GM04503 (cell line): ENCODE results near the gene PM20D2.

Experiments
- DNase-seq: peaks from one replicate; pipeline ENCODE4 v3.0.0-alpha.2; 2012; ENCODE audit warnings: low read depth

Gene PM20D2

DNA sequence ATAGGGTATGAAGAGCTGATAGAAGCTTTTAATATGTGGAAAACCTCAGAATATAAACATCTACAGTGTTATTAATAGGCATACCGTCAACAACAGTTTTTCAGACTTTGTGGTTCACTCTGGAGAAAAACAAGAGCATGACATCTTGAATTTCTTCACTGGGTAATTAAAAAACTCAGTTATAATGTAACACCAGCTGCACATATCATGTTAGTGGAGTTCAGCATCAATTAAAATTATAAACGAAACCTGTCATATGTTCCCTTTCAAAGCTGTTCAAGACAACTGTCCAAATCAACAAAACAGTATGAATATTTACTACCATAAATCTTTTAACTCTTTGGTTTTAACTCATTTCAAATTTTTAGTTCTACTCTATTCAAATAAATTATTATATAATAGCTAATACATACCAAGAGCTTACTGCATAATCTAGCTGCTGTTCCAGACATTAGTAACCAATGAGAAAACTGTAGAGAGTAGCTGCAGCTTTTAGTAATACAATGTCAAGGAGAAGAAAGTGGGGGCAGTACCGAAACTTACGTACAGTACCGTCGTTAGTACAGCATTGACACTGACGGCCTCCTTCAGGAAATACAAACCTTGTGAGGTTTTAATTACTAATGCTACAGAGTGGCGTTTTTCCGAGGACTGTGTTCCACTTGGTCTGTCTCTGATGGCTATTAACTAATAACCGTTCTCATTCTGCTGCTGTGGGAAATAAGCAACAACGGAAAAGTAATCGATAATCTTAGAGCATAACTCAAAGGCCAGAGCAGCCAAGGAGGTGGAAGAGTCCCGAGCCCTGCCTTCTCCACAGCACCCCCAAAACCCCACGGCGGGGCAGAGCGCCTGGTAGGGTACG lies 532 bp upstream of the PM20D2 start:
- DNase-seq: no peak

DNA sequence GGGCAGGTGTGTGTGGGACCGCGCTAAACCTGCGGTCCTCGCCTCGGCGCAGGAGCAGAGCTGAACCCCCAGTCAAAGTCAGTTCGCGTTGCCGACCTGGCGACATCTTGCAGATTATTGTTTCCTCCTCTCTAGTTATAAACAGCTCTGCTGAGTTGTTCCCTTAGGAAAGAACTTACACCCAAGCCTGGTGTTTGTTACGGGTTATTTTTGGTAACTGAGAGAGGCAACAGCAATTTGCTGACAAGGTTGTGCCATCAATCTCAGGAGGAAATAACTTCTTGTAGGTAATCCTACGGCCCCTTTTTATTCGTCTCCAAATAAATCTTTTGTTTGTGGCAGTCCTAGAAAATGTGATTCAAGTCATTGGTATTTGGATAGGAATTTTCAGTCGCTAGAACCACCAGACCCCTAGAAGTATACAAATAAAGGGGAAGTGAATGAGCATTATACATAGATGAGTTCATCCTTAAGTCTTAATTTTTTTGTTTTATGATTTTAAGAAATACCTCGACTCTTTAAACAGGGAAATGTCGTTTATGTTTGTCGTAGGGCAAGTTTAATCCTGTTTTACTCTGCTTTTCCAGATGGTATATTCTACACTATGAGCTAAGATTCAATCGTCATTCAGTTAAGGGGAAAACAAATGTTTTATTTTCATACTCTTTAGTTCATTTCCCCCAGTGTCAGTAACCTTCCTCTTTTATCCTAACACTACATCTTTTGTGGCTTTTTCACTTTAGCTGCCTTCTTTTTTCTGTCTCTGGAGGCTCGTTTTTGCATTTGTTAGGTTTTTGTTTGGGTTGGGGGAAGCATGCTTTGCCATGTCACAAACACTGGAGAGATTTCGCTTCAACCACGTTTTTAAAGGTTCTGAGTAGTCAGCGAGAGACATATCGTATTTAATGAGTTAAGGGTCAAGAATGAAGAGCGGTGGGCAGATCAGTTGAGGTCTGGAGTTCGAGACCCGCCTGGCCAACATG lies 1.2 kb downstream of the PM20D2 start:
- no peak for DNase-seq

DNA sequence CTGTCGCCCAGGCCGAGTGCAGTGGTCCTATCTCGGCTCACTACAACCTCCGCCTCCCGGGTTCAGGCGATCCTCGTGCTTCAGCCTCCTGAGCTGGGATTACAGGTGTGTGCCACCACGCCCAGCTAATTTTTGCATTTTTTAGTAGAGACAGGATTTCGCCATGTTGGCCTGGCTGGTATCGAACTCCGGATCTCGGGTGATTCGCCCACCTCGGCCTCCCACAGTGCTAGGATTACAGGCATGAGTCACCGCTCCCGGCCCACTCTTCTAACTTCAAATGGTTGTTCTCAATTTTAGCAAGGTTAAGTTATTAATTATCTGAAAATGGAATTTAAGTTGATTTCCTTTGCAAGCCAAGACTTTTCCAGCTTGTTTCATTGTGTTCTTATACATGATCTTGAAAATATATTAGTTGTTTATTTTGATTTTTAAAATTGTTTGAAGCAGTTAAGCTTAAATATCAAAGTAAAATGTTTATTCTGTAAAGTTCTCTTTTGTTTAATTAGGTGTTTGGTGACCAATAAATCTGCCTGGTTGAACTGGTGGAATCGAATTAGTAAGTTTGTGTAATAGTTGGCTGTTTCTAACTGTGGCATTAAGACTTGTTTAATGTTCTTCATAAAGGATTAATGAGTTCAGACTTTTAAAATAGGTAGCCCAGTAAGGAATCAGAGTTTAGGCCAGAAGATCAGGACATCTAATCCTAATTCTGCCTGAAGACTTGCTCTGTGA lies 2.3 kb downstream of the PM20D2 start:
- DNase-seq: no peak

DNA sequence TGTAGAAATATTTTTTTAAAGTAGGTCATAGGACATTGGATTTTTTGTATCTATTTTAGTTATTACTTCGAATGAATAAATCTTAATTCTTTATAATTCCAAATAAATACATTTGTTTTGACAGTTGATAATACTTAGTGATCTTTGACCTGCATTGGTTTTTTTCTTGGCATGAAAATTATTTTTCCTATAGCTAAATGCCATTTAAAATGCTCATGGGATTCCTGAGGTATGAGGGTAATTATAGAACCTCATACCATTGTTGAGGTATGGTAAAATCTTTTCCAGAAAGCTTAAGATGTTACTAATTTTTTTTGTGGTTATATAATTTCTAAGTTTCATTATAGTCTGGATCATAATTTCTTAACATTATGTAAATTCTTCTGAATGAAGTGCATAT lies 8.3 kb downstream of the PM20D2 start:
- DNase-seq: no peak

DNA sequence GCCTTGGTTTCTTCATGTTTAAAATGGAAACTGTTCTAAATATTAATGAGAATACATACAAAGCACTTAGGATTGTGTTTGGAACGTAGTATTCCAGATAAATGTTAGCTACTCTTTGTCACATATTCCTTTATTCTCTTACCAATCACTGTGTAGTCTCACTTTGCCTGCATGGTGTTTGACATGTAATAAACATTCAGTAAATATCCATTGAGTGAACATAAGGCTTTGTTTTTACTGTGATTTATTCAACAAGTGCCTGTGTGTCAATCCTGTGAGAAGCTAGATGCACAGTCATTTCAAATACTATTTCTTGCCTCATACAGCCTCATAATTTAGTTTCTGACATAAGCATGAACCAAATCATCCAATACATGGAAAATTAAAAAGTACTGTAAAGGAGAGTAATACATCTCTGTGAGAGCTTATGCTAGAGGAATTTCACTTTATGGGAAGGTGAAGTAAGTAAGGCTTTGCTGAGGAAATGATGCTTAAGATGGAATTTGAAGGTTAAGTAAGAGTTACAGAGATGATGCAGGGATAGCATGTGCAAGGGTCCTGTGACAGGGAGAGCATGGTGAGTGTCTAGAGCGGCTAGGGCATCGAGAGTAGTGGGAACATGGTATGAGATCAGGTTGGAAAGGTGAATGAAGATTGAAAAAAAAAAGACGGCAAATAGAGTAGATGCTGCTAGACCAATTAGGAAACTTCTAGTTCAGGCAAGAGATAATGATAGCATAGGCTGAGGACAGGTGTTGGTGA lies 14.7 kb downstream of the PM20D2 start:
- no peak for DNase-seq

DNA sequence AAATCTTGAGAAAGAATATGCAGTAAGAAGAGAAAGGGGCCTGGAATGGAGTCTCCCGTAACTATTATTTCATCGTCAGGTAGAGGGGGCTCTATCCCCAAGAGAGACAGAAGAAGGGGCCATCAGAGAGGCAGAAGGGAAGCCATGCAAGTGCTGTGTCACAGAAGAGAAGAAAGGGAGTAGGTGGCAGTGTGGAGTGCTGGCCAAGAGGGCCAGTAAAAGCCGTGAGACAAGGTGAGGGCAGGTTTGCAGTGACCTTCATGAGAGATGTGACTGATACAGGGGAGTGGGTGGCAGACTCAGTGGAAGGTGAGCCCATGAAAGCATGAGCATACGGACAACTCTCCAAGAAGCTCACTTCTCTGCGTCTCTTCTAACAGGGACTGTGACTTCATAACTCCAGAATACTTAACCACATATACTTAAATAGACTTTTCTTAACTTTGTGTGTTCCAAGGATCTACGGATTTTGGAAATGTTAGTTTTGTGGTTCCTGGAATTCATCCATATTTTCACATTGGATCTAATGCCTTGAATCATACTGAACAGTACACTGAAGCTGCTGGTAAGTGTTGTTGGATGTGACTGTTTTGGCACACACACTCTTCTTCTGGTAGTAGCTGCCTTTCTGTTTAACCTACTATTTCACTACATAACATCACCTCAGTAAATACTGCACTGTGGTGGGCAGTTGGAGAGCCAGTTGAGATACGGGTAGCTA lies 15.6 kb downstream of the PM20D2 start:
- no peak for DNase-seq

DNA sequence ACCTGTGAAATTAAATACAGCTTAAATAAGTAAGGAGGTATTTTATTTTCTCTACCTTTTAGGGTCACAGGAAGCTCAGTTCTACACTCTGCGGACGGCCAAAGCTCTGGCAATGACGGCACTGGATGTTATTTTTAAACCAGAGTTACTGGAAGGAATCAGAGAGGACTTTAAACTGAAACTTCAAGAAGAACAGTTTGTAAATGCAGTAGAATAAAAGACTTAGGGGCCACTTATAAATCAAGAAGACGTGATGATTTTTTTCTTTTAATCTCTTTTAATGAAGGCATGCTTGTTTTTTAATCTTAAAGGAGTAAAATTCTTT lies 16.2 kb downstream of the PM20D2 start:
- no peak for DNase-seq

DNA sequence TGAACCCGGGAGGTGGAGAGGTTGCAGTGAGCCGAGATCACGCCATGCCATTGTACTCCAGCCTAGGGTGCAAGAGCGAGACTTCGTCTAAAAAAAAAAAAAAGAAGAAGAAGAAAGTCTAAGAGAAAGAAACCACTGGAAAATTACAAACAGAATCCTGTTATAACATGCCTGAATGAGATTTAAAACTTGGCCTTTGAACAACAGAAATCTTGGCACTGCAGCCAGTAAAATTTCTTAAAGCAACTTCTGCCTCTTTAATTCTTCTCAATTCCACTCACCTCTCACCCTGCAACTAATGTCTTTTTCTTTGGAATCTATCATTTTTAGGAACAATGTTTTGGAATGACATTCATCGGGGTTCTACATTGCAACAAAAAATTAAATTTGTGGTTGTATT lies 26.3 kb downstream of the PM20D2 start:
- DNase-seq: no peak

DNA sequence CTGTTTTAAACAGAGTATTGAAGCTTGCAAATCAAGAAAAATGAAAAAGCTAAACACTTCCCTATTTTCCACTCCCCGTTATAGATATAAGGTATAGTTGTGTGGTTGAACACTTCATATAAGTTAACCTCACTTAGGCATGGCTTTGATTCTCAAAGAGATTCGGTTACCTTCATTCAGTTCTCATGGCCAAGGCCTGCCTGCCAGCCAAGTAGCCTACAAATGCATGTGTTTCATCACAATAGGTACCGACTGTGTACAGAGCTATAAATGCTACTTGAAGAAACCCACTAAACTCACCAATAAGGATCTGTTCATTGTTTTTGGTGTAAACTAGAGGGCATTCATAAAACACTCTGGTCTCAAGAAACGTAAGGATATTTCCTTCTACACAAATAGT lies 27.8 kb downstream of the PM20D2 start:
- DNase-seq: no peak

DNA sequence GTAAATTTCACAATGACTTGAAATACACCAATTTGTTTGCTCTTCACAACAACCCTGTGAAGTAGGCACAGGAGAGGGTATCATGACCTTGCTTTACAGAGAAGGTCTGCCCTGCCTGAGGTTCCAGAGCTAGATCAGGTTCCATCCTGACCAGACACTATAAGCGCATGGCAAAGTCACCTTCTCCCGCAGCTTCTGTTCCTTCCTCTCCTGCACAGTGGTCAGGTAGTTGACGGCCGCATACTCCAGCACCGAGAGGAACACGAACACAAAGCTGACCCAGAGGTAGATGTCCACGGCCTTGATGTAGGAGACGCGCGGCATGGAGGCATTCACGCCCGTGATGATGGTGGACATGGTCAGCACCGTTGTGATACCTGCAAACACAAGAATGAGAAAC lies 34.3 kb downstream of the PM20D2 start:
- DNase-seq: no peak

DNA sequence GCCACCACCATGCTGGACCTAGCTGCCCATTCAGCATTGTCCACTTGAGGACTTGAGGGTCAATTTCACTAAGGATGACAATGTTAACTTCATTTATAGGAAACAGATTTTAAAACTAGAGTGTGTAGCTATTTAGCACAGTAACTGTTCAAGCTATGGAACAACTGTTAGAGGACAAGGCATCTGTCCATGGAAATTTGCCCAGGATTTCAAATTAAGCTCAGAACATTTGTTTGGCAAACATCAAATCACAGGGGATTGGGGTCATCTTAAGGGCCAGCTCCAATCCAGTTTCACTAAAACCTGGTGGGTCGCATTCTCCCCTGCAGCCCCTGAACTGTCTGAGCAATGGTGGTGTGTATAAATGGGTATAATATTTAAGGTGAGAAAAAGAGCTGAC lies 35.1 kb downstream of the PM20D2 start:
- DNase-seq: no peak

DNA sequence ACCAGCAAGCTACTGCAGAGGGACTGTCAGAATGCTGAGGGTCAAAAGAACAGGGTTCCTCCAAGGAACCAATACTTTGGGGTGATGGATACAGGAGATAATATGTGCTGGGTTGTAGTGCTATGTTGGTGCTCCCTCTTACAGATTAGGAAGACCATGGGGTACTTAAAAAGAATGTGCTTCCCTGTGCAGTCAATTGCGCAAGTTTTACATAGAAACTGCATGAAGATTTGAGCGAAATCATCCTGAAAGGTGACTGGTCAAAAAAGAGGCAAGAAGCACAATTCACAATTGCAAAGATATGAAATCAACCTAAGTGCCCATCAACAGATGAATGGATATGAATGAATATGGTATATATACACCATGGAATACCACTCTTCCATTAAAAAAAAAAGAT lies 37.4 kb downstream of the PM20D2 start:
- DNase-seq: no peak

DNA sequence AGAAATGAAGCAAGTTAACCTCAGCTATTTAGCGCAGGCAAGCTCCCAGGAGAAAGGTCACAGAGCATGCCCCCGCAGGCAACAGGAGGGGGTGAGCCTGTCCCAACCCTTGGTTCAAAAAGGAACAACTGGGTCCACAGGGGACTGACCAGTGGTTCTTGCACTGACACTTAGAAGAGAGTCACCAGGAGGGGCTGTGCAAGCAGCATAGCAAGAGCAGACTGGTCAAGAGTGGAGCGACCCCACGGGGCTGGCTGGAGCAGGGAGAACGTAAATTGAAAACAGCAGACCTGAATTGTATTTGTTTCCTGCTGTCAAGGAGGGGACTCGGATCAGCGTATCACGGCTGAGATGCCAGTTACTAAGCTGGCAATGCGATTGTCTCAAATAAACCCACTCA lies 38.5 kb downstream of the PM20D2 start:
- DNase-seq: no peak

DNA sequence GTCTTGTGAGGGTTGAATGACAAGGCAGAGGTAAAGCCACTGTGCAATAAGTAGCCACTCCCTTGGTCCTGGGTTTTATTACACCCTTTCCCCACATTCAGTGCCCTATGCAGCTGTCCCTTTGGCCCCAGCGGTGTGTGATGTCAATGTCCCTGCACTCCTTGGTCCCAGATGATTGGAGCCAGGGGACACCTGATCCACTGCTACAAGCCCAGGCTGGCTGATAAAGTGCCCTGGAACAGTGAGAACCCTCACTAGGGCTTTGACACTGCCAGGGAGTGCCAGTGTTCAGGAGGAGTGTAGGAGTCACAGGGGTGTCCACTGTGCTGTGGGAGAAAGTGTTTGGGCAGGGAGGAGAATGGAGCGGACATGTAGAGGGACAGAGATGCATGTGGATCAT lies 40.9 kb downstream of the PM20D2 start:
- no peak for DNase-seq

DNA sequence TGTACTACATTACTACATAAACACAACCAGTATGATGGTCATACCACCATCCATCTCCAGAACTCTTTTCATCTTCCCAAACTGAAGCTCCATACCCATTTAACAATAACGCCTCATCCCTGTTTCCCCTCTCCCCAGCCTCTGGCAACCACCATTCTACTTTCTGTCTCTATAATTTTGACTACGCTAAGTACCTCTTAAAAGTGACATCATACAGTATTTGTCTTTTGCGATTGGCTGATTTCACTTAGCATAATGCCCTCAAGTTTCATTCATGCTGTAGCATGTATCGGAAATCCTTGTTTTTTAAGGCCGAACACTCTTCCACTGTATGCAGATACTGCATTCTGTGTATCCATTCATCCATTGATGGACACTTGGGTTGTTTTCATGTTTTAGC lies 41.6 kb downstream of the PM20D2 start:
- DNase-seq: no peak

DNA sequence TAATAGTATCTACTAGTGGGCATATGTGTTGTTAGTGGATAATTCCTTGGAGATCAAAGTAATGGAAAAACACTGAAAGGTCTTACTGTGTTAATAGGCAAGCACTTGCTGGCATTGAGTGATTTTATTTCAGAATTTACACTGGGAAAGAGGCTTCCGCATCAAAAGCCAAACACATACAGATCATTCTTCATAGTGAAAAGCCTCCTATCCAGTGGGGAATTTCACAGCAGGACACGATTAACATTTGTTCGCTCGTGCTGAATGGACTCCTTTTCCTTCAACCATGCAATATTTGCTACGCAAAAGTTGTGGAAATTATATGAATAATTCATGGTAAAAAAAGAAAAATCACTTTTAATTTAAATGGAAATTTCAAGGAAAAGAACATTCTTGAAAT lies 44.9 kb downstream of the PM20D2 start:
- DNase-seq: no peak

DNA sequence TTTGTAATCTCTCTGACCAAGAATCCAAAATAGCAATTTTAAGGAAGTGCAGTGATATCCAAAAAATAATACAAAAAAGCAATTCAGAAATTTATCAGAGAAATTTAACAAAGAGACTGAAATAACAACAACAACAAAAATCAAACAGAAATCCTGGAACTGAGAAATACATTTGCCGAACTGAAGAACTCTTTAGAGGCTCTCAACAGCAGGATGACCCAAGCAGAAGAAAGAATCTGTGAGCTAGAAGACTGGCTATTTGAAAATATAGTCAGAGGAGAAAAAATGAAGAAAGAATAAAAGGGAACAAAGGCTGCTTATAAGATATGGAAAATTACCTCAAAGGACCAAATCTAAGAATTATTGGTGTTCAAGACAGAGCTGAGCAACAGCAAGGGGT lies 48.7 kb downstream of the PM20D2 start:
- DNase-seq: no peak

DNA sequence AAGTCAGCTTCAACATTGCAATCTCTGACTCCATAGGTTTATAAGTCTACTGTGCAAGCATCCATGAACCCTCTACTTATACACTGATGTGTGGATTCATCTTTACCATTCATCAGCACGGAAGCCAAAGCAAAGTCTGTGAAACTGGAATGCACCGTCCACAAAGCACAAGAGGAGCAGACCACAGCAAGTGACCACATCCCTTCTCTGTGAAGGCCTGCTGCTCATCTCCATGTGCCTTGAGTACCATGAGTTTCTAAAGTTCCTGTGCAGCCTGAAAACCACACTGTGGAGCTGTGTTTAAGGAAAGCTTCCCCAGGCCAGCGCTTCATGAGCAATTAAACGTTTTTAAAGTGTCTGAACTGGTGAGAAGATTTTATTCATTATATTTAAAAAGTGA lies 51.3 kb downstream of the PM20D2 start:
- DNase-seq: no peak

DNA sequence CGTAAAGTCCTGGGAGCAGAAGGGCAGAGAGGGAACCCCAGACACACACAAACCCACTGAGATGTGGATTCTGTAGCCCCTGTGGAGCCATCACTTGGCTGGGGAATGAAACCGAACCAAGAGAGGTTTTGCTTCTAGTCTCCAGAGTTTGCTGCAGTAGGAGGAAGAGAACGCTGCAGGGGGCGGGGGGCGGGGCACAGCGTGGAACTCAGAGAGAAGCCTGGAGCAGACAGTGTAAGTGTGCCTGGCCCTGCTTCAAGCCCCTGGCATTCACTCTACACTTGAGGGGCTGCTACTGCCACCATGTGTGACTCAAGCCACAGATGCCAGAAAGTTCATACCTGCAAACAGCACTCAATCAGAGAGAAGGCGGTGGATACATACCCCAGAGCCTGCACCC lies 52.4 kb downstream of the PM20D2 start:
- DNase-seq: no peak

DNA sequence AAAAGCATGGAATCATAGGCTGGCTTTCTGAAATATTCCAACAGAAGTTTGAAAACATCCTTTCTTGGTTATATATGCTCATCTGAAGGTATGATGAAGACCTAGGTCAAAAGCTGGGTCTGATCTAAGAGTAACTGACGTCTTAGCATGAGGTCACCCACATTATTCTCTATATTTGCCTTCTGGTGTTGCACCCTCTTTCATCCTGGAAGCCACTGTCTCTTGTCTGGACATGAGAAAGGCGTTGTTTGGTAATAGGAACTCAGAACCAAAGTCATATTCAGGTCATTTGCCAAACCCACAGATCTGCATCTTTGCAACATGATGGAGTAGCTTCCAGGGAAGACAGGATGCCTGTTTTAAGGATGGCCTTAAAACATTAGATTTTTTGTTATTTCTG lies 53.7 kb downstream of the PM20D2 start:
- DNase-seq: no peak

DNA sequence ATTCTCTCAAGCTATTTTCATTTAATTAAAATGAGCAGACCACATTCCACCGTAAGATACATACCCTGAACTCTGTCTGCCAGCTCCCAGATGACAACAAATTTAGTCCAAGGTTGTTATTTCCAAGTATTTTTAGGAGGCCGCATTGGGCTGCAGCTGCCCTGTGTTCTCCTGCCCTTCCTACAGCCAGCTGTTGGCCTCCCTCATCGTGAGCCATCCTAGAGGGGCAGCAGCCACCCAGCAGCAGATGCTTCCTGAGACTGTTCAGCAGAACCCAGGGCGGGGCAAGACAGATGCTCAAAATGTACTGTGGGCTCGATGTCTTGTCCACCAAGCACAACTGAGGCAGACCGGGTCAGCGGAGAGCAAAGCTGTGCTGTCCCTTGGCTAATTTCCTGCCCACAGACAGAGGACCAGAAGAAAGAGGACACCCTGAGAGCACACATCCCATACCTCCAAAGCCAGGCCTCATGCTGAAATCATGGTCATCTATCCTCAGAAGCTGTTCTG lies 54.9 kb downstream of the PM20D2 start:
- DNase-seq: no peak
